IPS-20b (cell line): ENCODE data around the gene PEX11B.

ENCODE experiments used
- H3K27ac ChIP-seq: one replicate; pipeline ENCODE4 v1.5.1; 2013; ENCODE audit warnings: low read length
- H3K27me3 ChIP-seq: 2 replicates; pipeline ENCODE4 v1.6.1; 2013; ENCODE audit warnings: mild to moderate bottlenecking, low read length, inconsistent platforms; ENCODE audit not compliant: insufficient read depth
- H3K36me3 ChIP-seq: 2 replicates; pipeline ENCODE4 v1.6.1; 2013; ENCODE audit warnings: low read depth, mild to moderate bottlenecking, inconsistent platforms, low read length, moderate library complexity; ENCODE audit not compliant: insufficient read depth
- H3K4me1 ChIP-seq: 2 replicates; pipeline ENCODE4 v1.6.1; 2013; ENCODE audit warnings: mild to moderate bottlenecking, control low read depth, inconsistent platforms, low read length, moderate library complexity; ENCODE audit not compliant: insufficient read depth
- H3K4me3 ChIP-seq: 2 replicates; pipeline ENCODE4 v1.5.1; 2013; ENCODE audit warnings: mild to moderate bottlenecking, low read length, inconsistent platforms
- H3K9ac ChIP-seq: 2 replicates; pipeline ENCODE4 v1.6.1; 2013; ENCODE audit warnings: low read depth, mild to moderate bottlenecking, inconsistent platforms, low read length, moderate library complexity
- H3K9me3 ChIP-seq: 2 replicates; pipeline ENCODE4 v1.6.1; 2013; ENCODE audit warnings: mild to moderate bottlenecking, low read depth, low read length, inconsistent platforms; ENCODE audit not compliant: insufficient read depth

The PEX11B gene

DNA sequence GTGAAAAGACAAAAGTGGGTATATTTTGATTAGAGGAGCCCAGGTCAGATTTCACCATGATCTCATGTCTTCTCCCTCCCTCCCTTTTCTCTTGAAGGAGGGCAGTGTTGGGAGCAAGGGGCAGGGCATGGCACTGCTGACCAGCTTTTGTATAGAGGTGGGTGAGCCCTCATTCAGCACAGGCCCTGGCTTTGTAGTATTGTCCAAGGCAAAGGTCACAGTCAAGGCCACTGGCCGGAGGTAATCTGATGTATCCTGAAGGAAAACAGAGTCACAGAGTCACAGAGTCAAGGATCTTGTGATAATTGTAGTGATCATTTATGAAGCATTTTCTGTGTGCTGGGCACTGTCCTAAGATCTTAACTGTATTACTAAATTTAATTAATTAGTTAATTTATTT is 20.5 kb downstream of the PEX11B start:
- no peaks in the 10 kb centered on the region for H3K36me3 ChIP-seq
- H3K4me1 ChIP-seq: no peaks in the 10 kb centered on the region
- H3K27me3 ChIP-seq: 0 out of 2 replicates have a peak, but pooled peaks cover 4% of the 10 kb centered on the region
- no peak overlapping the region for H3K27ac ChIP-seq
- no peaks in the 10 kb centered on the region for H3K9me3 ChIP-seq
- no peak overlapping the region for H3K9ac ChIP-seq
- no peak overlapping the region for H3K4me3 ChIP-seq

DNA sequence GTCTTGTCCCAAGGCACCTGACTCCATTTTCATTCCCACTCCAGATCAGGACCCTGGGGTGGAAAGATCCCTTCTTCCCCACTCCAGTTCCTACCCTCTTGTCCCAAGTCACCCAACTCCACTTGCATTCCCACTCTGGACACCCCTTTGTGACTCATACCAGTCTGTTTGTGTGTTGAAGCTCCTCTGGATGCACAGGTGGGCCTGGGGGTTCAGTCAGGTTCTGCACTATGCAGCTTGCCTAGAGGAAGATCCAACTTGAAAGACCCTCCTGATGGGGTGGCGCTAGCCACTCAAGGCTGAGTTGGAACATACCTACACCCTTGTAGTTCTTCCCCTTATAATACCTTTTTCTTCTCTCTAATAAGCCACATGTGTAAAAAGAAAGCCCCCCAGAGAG is 23.0 kb downstream of the PEX11B start:
- Histone ChIP-seq H3K4me1 (peaks cover 4% of the 10 kb centered on the region; the same call in 1 of the 2 replicates), H3K27me3 (0 out of 2 replicates have a peak, but pooled peaks cover 4% of the 10 kb centered on the region), H3K36me3 (no peaks in the 10 kb centered on the region), H3K4me3 (no peak overlapping the region), H3K9ac (no peak overlapping the region), H3K27ac (no peak overlapping the region), H3K9me3 (no peaks in the 10 kb centered on the region)

DNA sequence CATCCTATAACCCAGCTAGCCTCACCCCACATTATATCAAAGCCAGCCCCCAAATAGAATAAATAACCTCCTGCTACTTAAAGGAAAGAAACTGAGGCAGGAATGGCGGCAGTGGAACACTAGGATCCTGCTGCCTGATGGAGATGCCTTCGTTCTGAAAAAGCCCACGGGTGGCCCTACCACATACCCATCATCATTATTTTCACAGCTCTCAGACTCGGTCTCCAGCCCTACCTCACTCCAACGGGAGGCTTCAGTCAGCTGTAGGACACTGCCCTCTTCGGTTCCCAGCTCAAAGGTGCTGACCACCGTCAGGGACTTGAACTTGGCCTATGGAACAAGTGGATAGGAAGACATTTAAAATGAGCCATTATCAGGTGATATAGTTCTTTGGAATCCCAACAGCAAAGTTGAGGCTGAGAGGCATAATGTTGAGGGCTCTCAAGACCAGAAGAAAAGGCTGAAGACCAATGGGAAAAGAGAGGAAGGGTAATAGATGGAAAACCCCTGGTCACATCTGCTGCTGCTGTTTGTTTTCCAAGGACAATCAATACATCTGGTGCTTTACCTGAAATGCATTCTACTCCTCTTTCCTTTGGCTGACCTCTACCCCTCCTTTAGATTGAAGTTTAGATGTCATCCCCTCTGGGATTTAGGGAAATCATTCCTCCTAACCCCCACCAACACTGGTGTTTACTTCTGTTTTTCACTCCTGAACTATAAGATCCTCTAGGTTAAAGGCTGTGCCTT is 25.0 kb downstream of the PEX11B start:
- Histone ChIP-seq H3K9ac (no peak overlapping the region), H3K27ac (no peak overlapping the region)

DNA sequence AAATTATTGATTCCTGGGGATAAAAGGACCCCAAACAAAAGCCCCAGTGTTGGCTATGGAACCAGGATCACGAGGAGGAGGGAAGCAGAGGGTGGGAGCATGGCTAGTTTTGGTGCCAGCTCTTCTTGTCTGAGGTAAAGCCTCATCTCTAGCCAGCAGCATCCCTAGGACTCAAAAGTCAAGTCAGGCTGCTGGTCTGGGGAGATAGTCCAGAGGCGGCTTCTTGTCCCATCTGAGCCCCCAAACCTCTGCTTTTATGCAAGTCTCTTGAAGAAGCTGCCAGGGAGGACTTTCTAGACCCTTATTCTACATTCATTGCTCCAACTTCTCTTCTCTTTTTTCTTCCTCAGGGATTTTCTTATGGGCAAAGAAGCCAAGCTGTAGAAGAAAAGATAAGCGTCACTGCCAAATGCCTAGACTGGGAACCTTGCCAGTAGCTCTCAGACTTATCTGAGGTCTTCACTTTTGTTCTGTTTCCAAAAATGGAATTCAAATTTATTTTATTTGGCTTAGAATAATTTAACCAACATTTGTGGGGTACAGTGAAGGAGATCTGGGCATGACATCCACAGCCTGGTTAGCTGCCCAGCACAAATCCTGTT is 25.9 kb downstream of the PEX11B start:
- H3K9me3 ChIP-seq: no peaks in the 10 kb centered on the region
- 0 out of 2 replicates have a peak, but pooled peaks cover 4% of the 10 kb centered on the region for H3K27me3 ChIP-seq
- H3K27ac ChIP-seq: no peak overlapping the region
- peak overlapping the region; percentile 69; the same call in 1 of the 2 replicates for H3K9ac ChIP-seq
- H3K36me3 ChIP-seq: no peaks in the 10 kb centered on the region
- H3K4me3 ChIP-seq: peak overlapping the region; percentile 60
- H3K4me1 ChIP-seq: peaks cover 4% of the 10 kb centered on the region; the same call in 1 of the 2 replicates

More for the DNA sequence above, 25.0 kb downstream of the PEX11B start:
- Histone ChIP-seq H3K36me3 (no peaks in the 10 kb centered on the region), H3K4me3 (no peak overlapping the region), H3K27me3 (0 out of 2 replicates have a peak, but pooled peaks cover 4% of the 10 kb centered on the region), H3K9me3 (no peaks in the 10 kb centered on the region), H3K4me1 (peaks cover 4% of the 10 kb centered on the region; the same call in 1 of the 2 replicates)

DNA sequence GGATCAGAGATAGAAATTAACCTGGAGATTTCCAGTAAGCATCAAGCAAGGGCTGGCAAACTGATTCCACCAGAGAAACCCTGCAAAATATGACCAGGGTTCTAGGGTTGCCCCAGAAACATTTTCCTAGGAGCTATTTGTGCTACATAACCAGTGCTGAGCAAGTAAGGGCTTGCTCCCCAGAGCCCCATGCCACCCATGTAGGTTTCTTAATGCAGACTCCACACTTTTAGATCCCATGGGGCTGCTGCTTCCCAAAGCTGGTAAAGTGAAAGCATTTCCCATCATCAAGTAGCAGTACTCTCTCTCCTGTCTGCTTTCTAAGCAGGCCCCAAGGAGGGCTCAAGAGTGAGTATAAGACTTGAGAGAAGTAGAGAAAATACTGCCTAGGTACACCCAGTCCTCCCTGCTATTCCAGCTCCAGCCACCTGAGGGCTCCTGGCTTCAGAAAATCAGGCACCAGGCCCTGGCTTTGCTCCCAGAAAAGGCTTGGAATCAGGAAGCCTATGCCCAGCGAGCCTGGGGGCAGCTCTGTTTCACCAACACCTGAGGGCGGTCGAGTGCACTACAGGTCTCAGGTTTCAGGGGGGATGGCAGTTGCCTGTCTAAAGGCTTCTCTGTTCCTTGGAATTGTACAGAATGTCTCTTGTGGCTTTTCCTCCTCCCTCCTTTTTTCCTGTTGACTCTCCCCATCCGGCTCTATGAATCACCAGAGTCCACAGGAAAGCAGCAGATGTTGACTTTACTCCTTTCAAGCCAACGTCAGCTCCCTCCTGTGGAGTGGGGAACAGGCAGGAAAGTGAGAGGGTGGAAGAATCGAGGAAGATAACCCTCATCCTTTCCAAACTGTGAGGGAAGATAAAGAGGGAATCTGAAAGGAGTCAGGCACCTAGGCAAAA is 26.7 kb downstream of the PEX11B start:
- no peaks in the 10 kb centered on the region for H3K9me3 ChIP-seq
- H3K9ac ChIP-seq: peak overlapping the region; percentile 69; the same call in 1 of the 2 replicates
- H3K27me3 ChIP-seq: 0 out of 2 replicates have a peak, but pooled peaks cover 4% of the 10 kb centered on the region
- peak overlapping the region; percentile 60 for H3K4me3 ChIP-seq
- H3K4me1 ChIP-seq: peaks cover 4% of the 10 kb centered on the region; the same call in 1 of the 2 replicates
- H3K36me3 ChIP-seq: no peaks in the 10 kb centered on the region
- no peak overlapping the region for H3K27ac ChIP-seq

DNA sequence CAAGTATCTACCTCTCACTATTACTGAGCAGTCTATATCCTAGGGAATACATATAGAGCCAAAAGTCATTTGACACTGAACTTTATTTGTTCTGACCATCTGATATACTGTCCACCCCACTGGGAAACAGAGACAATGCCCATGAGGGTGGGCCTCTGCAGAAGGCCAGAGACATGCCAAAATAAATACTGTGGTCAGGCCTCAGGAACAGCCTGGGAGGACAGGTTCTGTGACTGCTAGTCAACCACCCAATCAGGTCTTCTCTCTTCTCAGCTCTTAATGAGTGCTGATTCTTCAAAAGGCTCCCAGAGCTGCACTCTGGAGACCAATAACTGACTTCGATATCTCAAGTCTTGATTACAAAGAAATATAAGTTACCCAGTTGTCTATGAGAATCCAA is 27.4 kb downstream of the PEX11B start:
- H3K36me3 ChIP-seq: no peaks in the 10 kb centered on the region
- H3K4me3 ChIP-seq: no peak overlapping the region
- H3K27ac ChIP-seq: no peak overlapping the region
- 0 out of 2 replicates have a peak, but pooled peaks cover 4% of the 10 kb centered on the region for H3K27me3 ChIP-seq
- peaks cover 7% of the 10 kb centered on the region; the same call in 1 of the 2 replicates for H3K4me1 ChIP-seq
- H3K9me3 ChIP-seq: no peaks in the 10 kb centered on the region
- H3K9ac ChIP-seq: no peak overlapping the region

DNA sequence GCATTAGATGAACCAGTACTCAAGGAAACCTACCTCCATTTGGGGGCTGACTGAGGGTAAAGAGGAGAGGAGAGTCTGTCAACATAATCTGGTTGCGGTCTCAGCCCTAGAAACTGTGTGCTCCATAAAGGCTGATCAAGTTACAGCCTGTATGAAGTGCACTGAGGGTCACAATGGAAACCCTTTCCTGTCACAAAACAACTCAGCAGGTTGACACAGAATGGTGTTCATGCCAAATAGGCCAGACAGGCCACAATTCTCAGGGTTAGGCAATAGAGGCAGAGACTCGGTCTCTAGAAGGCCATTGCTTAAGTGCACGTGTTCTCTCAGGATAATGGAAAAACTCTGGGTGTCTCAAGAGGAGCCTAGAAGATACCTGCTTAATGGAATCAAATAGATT is 28.8 kb downstream of the PEX11B start:
- H3K27me3 ChIP-seq: peaks cover 10% of the 10 kb centered on the region
- H3K9me3 ChIP-seq: no peaks in the 10 kb centered on the region
- peaks cover 7% of the 10 kb centered on the region; the same call in 1 of the 2 replicates for H3K4me1 ChIP-seq
- H3K4me3 ChIP-seq: no peak overlapping the region
- no peak overlapping the region for H3K9ac ChIP-seq
- no peaks in the 10 kb centered on the region for H3K36me3 ChIP-seq
- H3K27ac ChIP-seq: no peak overlapping the region

DNA sequence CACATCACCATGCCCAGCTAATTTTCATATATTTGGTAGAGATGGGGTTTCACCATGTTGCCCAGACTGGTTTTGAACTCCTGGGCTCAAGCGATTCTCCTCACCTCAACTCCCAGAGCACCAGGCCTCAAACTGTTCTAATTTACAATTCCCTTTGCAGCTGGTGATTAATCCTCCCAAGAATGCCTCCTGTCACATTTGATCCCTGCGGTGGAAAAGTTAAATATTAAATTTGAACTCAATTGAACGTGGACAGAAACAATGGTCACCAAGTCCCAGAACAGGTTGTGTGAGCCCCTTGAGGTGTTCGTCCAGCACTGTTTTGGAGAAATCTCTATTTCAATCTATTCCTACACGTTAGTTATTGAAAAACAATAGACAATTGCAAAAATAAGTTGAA is 30.9 kb downstream of the PEX11B start:
- H3K9ac ChIP-seq: no peak overlapping the region
- H3K4me1 ChIP-seq: peaks cover 7% of the 10 kb centered on the region; the same call in 1 of the 2 replicates
- H3K9me3 ChIP-seq: no peaks in the 10 kb centered on the region
- no peak overlapping the region for H3K4me3 ChIP-seq
- no peak overlapping the region for H3K27ac ChIP-seq
- H3K36me3 ChIP-seq: no peaks in the 10 kb centered on the region
- H3K27me3 ChIP-seq: peaks cover 27% of the 10 kb centered on the region

DNA sequence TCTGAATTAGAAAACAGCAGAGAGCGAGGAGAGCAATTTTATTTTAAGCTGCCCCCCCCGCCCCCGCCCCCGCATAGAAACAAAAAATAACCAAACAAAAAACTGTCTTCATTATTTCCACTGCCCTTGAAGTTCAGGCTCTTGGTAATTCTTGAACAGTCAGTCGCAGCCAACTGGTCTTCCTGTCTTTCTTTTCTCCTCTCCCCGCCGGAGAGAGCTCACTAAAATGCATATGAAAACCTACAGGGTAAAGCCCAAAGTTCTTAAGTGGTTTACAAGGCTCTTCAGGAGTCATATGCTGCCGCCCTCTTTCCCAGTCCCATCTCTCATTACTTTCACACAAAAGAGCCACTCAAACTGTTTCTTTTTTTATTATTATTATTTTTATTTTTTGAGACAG is 31.7 kb downstream of the PEX11B start:
- Histone ChIP-seq H3K36me3 (no peaks in the 10 kb centered on the region), H3K9me3 (no peaks in the 10 kb centered on the region), H3K27me3 (peaks cover 27% of the 10 kb centered on the region), H3K27ac (no peak overlapping the region), H3K9ac (no peak overlapping the region), H3K4me3 (peak overlapping the region; percentile 83; the same call in 1 of the 2 replicates), H3K4me1 (peaks cover 2% of the 10 kb centered on the region; the same call in 1 of the 2 replicates)

DNA sequence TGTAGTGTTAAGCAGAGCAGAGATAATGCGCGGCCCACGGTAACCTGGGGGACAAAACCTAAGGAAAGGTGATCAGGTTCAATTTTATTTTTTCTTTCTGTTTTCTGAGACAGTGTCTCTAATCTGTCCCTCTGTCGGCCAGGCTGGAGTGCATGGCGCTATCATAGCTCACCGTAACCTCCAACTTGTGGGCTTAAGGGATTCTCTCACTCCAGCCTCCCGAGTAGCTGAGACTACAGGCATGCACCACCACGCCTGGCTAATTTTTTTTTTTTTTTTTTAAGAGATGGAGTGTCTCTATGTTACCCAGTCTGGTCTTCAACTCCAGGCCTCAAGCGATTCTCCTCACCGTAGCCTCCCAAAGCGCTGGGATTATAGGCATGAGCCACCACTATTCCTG is 32.1 kb downstream of the PEX11B start:
- Histone ChIP-seq H3K9ac (no peak overlapping the region; the same call in 1 of the 2 replicates), H3K36me3 (no peaks in the 10 kb centered on the region), H3K27me3 (peaks cover 27% of the 10 kb centered on the region), H3K4me1 (peaks cover 2% of the 10 kb centered on the region; the same call in 1 of the 2 replicates), H3K4me3 (peak overlapping the region; percentile 83), H3K27ac (no peak overlapping the region), H3K9me3 (no peaks in the 10 kb centered on the region)

DNA sequence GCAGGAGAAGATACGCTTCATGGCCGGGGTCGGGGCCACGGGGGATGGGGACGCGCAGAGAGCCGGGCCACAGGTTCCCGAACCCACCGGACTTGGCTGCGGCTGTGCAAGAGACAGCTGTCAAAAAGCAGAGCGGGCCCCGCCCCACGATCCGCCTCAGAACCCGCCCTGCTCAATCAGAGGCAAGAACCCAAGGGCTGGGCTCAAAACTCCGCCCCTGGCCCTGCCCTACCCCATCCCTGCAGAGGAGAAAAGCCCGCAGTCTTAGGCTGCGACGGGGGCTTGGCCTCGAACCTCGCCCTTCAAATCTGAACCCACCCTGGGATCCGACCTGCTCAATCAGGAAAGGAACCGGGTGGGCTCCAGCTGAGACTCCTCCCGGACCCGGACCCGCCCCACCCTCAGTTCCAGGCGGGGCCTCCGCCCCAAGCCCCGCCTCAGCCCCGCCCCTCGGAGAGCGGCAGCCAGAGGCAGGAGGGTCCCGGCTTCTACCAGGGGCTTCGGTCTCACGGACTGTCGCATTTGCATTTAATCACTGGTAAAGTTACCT is 32.7 kb downstream of the PEX11B start, which contains the start of gene ANKRD35:
Gene ANKRD35, minus strand, starts transcription at position 129 of the 550 bp plus-strand sequence. Its CDS starts 108 bp downstream, at position 21.
- H3K4me1 ChIP-seq: peaks cover 2% of the 10 kb centered on the region; the same call in 1 of the 2 replicates
- peak within 1 kb of the TSS; percentile 83 for H3K4me3 ChIP-seq
- peaks cover 27% of the 10 kb centered on the region for H3K27me3 ChIP-seq
- H3K9ac ChIP-seq: no peak within 1 kb of the TSS; the same call in 1 of the 2 replicates
- no peaks in the 10 kb centered on the region for H3K9me3 ChIP-seq
- no peak within 1 kb of the TSS for H3K27ac ChIP-seq
- no peaks in the 10 kb centered on the region for H3K36me3 ChIP-seq
